BE2C (cell line): ENCODE results near the gene TSPAN9.
A peak's percentile ranks its signal among the peaks of the same experiment; 100 is the strongest.

Experiments used
- DNase-seq: peaks from one replicate; pipeline ENCODE4 v3.0.0-alpha.2; 2020
- H3K27me3 ChIP-seq: fragments of 250-450 bp; sonication (Bioruptor Pico); 2 replicates; pipeline ENCODE4 v1.5.1; 2020; ENCODE audit warnings: mild to moderate bottlenecking
- H3K36me3 ChIP-seq: fragments of 250-450 bp; sonication (Bioruptor Pico); 2 replicates; pipeline ENCODE4 v1.5.1; 2020; ENCODE audit warnings: mild to moderate bottlenecking
- H3K4me1 ChIP-seq: fragments of 250-450 bp; sonication (Bioruptor Pico); 2 replicates; pipeline ENCODE4 v1.5.1; 2020
- H3K4me3 ChIP-seq: 2 replicates; pipeline ENCODE4 v1.5.1; 2011; ENCODE audit warnings: low read depth, low read length
- H3K9me3 ChIP-seq: fragments of 250-450 bp; sonication (Bioruptor Pico); 2 replicates; pipeline ENCODE4 v1.5.1; 2020
- CTCF ChIP-seq: IDR thresholded peaks from 2 replicates; pipeline ENCODE4 v1.5.1; 2012; ENCODE audit warnings: mild to moderate bottlenecking, low read depth, low read length

The TSPAN9 gene

DNA sequence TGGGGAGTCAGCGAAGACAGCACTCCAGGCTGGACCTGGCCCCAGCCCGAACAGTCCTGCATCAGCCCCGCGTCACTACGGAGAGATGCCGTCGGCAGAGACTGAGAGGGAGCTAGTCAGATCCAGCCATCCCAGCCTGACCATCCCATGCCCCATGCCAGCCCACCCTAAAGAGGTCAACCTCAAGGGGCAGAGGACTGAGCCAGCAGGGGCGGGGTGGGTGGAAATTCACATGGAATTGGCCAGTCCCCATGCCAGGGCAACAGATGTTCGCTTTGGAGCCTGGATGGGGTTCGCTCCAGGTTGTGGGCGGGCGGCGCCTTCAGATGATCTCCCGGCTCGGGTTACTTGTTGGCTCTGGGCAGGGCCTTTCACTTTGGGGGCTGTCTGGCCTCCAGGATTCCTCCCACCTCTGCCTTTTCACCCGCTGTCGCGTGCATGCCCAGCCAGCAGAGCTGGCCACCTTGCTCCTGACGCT lies 154.3 kb downstream of the TSPAN9 start:
- peaks cover 6% of the 10 kb centered on the region; the same call in 1 of the 2 replicates for H3K36me3 ChIP-seq
- no peaks in the 10 kb centered on the region for H3K9me3 ChIP-seq
- H3K4me3 ChIP-seq: no peak overlapping the region
- TF ChIP-seq CTCF: no peak
- H3K27me3 ChIP-seq: no peaks in the 10 kb centered on the region
- H3K4me1 ChIP-seq: peaks cover 2% of the 10 kb centered on the region; the same call in 1 of the 2 replicates
- DNase-seq: no peak

DNA sequence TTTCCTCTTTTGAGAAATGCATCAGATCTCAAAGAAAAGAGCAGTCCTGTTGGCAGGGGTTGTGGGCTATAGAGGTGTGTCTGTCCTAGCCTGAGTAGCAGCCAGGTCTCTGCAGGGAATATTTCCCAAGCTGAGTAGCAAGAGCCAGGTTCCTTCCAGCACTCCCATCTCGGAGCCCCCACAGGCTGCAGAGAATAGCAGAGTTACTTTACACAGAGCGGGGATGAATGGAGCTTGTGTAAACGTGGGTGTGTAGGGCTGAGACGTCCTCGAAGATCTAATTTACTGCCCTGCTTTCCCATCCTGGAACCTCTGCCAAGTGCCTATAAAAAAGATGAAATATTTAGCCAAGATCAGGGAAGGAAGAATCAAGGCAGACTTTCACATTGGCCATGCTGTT lies 156.6 kb downstream of the TSPAN9 start:
- no peaks in the 10 kb centered on the region for H3K27me3 ChIP-seq
- peaks cover 6% of the 10 kb centered on the region; the same call in 1 of the 2 replicates for H3K36me3 ChIP-seq
- H3K4me3 ChIP-seq: no peak overlapping the region
- no peak for TF ChIP-seq CTCF
- H3K4me1 ChIP-seq: peaks cover 11% of the 10 kb centered on the region
- H3K9me3 ChIP-seq: no peaks in the 10 kb centered on the region
- no peak for DNase-seq

- TF ChIP-seq CTCF: no peak
- H3K4me1 ChIP-seq: peaks cover 11% of the 10 kb centered on the region
- DNase-seq: peak; percentile 75
- H3K9me3 ChIP-seq: no peaks in the 10 kb centered on the region
- no peak overlapping the region for H3K4me3 ChIP-seq
- H3K36me3 ChIP-seq: no peaks in the 10 kb centered on the region
- no peaks in the 10 kb centered on the region for H3K27me3 ChIP-seq
These were observed 159.4 kb downstream of the TSPAN9 start for GRCh38 chr12:3236345-3237187.

DNA sequence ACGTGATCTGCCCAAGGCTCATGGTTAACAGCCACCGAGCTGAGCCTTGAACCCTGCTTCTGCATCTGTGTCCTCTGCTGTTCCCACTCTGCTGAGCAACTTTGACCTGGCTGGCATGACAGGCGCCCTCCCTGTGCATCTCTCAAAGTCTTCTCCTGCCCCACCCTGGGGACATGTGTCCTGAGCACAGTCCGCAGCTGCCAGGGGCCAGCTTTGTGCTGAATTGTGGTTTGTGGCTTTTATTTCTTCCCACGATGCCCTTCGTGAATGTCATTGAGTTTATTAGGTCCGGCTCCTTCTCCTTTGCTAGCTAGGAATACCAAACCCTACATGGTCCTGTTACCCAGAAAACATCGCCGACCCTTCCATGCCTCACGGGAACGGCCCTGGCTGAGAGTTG lies 161.0 kb downstream of the TSPAN9 start:
- Histone ChIP-seq H3K27me3 (no peaks in the 10 kb centered on the region), H3K36me3 (no peaks in the 10 kb centered on the region), H3K4me1 (peaks cover 11% of the 10 kb centered on the region), H3K9me3 (no peaks in the 10 kb centered on the region), H3K4me3 (no peak overlapping the region)
- no peak for DNase-seq
- no peak for TF ChIP-seq CTCF

DNA sequence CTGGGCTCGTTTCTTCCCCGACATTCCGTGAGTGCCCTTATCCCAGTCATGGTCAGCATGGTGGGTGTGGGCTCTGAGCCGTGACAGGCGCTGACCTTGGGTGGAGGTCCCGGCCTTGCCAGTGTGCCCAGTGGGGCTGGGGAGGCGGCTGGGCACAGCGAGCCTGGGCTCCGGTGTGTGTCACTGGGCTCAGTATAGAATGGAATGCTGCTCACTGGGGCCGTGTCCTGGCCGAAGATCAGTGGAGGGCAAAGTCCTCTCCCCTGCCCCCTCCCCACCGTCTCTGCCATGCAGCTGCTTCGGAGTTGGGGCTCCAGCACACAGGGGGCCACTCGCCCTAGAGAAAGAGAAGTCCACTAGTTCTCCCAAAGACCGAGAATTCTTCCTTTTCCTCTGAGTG lies 164.4 kb downstream of the TSPAN9 start:
- Histone ChIP-seq H3K36me3 (peaks cover 6% of the 10 kb centered on the region), H3K4me1 (peaks cover 12% of the 10 kb centered on the region), H3K27me3 (no peaks in the 10 kb centered on the region), H3K4me3 (no peak overlapping the region), H3K9me3 (no peaks in the 10 kb centered on the region)
- no peak for TF ChIP-seq CTCF
- DNase-seq: no peak

DNA sequence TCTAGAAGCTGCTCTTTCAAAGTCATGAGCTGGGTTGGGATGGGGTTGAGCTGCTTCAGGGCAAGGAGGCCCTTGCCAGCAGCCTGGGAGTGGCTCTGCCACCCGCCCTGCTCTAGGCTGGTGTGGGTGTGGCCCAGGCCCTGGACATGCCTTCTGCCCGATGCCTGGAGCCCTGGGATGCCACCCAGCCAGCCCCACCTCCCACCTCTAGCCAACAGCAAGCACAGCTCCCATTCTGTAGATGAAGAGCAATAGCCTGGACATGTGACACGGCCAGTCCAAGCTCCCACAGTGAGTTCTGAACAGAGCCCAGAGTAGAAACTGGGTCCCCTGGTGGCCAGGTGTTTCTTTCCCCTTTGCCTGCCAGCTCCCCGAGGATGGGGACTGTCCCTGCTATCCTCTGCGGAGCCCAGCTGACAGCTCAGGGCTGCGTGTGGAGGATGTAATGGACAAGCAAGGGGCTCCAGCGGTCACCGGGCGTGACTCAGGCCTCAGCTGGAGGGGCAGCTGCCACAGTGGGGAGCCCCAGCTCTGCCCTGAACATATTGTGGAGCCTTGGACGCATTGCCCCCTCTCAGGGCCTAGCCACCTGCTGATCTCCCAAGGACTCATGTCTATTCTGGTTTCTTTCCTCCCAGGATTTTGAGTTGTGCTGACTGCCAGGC lies 165.2 kb downstream of the TSPAN9 start:
- peaks cover 11% of the 10 kb centered on the region for H3K4me1 ChIP-seq
- DNase-seq: no peak
- H3K36me3 ChIP-seq: peaks cover 6% of the 10 kb centered on the region
- H3K4me3 ChIP-seq: no peak overlapping the region
- no peaks in the 10 kb centered on the region for H3K9me3 ChIP-seq
- no peaks in the 10 kb centered on the region for H3K27me3 ChIP-seq
- no peak for TF ChIP-seq CTCF
